ENCODE data around the gene PMS2.
"Not testable (repeated sequence)": the region's sequence is repeated elsewhere in the genome, so short reads cannot be mapped to it uniquely, and the experiment has no call there.

Gene PMS2

DNA sequence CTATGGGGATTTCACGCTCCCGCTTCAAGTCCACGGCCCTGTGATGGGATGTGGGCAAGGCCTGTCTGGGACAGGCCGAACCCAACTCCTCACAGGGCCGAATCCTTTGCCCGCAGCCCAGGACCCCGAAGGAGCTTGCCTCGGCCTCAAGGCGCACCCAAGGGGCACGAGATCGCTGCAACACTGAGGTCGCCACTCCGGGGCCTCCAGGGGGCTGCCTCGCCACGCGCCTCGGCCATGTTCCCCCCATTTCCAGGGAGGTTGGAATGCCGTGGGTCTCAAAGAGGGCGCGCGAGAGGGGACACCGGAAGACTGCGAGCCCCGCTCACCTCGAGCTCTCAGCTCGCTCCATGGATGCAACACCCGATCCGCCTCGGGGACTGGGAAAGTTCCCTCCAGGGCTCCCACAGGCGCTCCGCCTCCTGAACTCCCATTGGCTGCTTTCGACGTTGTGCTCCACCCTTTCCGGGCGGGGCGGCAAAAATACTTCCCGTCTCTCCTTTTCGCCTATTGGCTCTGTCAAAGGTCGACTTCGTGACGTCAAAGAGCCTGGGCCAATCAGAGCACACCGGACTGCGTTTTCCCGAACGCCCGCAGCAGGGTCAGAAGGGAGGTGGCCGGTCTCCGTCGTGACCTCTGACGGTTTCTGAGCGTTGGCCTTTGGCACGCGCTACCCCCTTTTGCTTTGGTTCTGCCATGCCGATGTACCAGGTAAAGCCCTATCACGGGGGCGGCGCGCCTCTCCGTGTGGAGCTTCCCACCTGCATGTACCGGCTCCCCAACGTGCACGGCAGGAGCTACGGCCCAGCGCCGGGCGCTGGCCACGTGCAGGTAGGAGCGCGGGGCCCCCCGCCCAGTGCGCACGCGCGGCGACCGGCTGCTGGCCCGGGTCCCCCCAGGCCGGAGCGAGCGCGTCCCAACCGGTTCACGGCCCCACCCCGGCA lies at the start of gene PMS2, which contains the start of gene AIMP2:
TSS of gene PMS2 (minus strand) at position 382 of the 944 bp plus-strand sequence. CDS start at position 352, 30 bp downstream.
TSS of gene AIMP2 (plus strand) at position 605 of the 944 bp plus-strand sequence. CDS start at position 697, 92 bp downstream.
- DNase-seq = peak; percentile 99

DNA sequence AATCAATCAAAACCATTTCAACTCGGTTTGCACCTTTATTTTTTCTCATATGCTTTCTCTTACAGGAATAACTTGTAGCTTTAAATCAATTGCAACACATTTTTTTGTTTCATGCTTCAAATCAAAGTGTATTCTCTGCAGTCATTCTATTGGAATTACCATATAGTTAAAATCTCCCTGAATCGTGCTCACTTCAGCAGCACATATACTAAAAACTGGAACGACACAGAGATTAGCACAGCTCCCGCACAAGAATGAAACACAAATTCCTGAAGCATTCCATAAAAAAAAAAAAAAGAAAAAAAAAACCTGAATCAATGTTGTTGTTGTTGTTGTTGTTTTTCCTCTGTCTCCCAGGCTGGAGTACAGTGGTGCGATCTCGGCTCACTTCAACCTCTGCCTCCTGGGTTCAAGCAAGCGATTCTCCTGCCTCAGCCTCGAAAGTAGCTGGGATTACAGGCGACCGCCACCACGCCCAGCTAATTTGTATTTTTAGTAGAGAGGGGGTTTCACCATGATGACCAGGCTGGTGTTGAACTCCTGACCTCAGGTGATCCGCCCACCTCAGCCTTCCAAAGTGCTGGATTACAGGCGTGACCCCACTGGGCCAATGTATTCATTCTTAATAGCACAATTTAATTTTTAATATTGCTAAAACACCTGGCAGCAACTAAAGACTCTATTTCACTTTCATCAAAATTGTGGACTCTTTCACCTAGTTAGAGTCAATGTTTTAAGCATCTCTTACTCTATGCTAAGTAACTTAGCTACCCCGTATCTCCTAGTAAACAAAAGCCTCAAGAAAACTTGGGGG lies 48.7 kb upstream of the PMS2 start:
- DNase-seq = no peak

DNA sequence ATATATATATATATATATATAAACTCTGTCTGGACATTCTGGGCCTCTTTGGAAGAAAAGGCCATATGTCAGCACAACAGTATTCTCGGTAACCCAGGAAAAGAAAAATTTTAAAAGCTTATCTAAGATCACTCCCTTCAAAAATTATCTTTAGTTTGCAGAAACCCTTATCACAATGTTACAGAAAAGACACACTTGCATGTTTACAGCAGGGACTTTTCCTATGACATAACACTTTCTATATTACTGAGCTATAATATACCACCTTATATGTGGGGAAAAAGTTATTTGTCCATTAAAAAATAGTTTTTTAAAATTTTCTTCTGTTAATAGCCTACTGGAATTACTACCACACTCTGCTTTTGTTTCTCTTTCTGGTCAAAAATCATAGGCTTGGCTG lies 47.8 kb upstream of the PMS2 start:
- peak; percentile 15 for DNase-seq

DNA sequence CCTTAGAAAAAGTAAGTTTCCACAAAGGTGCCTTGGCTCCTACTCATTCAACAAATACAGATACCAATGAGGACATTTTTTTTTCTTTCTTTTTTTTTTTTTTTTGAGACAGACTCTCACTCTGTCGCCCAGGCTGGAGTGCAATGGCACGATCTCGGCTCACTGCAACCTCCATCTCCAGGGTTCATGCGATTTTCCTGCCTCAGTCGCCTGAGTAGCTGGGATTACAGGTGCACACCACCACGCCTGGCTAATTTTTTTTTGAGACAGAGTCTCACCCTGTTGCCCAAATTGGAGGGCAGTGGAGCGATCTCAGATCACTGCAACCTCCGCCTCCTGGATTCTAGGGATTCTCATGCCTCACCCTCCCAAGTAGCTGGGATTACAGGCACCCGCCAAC lies 42.3 kb upstream of the PMS2 start:
- not testable (repeated sequence) for DNase-seq

GRCh38 chr7:6049780-6050179 lies 40.9 kb upstream of the PMS2 start:
- DNase-seq = no peak

GRCh38 chr7:6035686-6036085 lies 26.8 kb upstream of the PMS2 start:
- DNase-seq = no peak

- DNase-seq = no peak
These were observed 26.3 kb upstream of the PMS2 start for GRCh38 chr7:6035165-6035564.

DNA sequence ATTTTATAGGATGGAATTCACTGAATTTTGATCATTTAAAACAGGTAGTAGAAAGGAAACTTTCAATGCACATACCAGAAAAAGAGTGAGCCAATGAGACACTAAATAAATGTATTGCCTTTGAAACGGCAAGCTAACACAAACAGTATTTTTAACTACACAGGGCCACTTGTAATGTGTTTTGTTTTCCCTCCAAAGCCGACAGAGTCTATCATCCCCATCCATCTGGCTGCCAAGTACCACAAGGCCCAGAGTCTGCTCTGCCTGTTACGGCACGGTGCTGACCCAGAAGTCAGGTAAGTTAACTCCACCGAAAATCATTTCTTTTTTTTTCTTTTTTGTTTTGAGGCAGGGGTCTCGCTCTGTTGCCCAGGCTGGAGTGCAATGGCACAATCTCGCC lies 23.8 kb upstream of the PMS2 start:
- DNase-seq = no peak

DNA sequence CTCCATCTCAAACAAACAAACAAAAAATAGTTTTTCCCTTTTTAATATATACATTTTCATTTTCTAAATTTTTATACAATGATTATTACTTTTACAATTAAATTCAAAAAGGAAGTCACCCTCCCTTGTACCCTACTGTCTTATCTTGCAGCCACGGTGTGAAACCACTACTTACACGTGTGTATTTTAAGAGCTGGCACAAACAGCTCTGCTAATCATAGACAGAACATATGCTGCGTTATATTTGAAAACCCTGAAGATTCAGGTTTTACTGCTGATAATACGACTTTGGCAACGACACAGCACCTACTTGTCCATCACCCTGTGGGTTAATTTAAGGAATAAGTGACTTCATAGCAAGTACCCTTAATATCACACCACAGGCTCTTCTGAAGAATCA lies 23.3 kb upstream of the PMS2 start:
- no peak for DNase-seq

- no peak for DNase-seq
These were observed 22.7 kb upstream of the PMS2 start for GRCh38 chr7:6031567-6031966.

GRCh38 chr7:6030988-6031387 lies 22.1 kb upstream of the PMS2 start, which contains the start of gene ANKRD61:
ANKRD61 (plus strand) TSS chr7:6031376; CDS start chr7:6031376, 0 bp downstream.
- DNase-seq = no peak

- DNase-seq = no peak
These were observed 19.7 kb upstream of the PMS2 start for GRCh38 chr7:6028563-6028962.

- no peak for DNase-seq
These were observed 19.0 kb upstream of the PMS2 start for GRCh38 chr7:6027806-6028365.

DNA sequence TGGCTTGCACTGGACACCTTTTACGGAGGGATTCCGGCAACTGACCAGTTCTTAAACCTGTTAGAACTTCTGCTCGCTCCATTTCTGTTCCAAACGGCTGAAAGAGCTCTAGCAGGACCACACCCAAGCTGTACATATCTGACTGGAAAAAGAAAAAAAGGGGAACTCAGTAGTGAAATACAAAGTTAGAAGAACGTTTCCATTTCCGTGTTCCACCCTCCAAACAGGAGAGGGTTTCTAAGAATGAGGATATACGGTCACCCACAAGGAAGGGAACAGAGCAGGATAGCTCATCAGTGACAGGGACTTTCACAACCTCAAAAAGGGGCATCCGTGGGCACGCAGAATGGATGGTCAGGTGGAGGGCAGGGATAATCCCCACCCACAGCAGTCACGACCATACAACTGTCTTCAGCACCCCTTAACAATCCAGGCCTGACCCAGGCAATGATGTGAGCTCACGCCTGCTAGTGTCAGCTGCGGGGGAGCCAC lies 18.0 kb upstream of the PMS2 start:
- no peak for DNase-seq

- peak; percentile 68 for DNase-seq
These were observed 17.4 kb upstream of the PMS2 start for GRCh38 chr7:6026011-6026819.

GRCh38 chr7:6023974-6024435 lies 15.2 kb upstream of the PMS2 start:
- DNase-seq = no peak

- no peak for DNase-seq
These were observed 13.9 kb upstream of the PMS2 start for GRCh38 chr7:6022707-6023106.

DNA sequence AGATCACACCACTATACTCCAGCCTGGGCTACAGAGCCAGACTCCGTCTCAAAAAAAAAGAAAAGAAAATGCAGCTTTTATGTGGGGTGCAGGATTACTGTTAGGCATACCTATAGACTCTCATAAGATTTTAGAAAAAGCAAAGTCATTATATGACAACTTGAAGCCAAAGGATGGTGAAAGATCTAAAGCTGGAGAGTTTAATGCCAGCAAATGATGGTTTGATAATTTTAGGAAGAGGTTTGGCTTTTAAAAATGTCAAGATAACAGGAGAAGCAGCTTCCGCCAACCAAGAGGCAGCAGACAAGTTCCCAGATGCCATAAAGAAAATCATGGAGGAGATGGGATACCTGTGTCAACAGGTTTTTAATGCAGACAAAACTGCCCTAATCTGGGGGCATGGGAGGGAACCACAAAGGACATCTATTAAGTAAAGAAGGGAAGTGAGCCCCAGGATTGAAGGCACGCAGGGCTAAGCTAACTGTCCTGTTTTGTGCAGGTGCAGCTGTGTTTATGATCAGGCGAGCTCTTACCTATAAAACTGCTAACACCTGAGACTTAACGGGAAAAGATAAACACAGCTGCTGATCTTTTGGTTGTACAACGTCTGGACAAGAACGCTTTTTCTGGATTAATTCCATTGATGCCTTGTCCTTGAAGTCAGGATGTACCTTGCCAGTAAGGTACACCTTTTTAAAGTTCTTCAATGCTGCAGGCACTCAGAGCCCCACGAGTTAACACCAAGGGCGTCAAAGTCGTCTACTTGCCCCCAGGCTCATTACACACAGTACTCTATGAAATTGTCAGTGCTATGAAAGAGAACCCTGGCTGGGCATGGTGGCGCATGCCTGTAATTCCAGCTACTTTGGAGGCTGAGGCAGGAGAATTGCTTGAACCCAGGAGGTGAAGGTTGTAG lies 11.8 kb upstream of the PMS2 start:
- no peak for DNase-seq

DNA sequence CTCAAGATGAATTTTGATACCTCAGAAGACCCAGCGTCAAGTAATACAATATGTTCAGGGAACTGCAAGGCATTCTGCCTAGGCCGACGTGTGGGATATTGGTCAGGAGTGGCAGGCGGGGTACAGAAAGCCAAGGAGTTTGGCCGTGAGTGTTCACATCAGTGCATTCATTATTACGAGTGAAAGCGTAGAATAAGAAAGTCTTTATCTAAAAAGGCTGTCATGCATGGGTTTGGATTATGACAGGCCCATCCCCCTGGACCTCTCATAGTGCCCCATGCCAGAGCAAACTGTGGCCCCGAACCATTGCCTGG lies 7.8 kb upstream of the PMS2 start:
- no peak for DNase-seq

GRCh38 chr7:6015917-6016652 lies 7.2 kb upstream of the PMS2 start:
- DNase-seq = peak; percentile 58

All from activated CD4-positive, alpha-beta T cell treated with anti-CD3 and anti-CD28 coated beads, Interleukin-10, Interleukin-2, amounts not matched to agents 100 ng/mL and 50 ng/mL, durations not matched to agents 16 hours and 8 hours (primary cell).